Measurements from ENCODE around the gene COA1.
"Not testable (repeated sequence)": the region's sequence is repeated elsewhere in the genome, so short reads cannot be mapped to it uniquely, and the experiment has no call there.

GRCh38 chr7:43708055-43708454 is 21.3 kb downstream of the COA1 start:
- TF ChIP-seq POLR2A (IDR thresholded peaks at IDR 0.05), result not testable (repeated sequence)
- TF ChIP-seq, protein P1, sequence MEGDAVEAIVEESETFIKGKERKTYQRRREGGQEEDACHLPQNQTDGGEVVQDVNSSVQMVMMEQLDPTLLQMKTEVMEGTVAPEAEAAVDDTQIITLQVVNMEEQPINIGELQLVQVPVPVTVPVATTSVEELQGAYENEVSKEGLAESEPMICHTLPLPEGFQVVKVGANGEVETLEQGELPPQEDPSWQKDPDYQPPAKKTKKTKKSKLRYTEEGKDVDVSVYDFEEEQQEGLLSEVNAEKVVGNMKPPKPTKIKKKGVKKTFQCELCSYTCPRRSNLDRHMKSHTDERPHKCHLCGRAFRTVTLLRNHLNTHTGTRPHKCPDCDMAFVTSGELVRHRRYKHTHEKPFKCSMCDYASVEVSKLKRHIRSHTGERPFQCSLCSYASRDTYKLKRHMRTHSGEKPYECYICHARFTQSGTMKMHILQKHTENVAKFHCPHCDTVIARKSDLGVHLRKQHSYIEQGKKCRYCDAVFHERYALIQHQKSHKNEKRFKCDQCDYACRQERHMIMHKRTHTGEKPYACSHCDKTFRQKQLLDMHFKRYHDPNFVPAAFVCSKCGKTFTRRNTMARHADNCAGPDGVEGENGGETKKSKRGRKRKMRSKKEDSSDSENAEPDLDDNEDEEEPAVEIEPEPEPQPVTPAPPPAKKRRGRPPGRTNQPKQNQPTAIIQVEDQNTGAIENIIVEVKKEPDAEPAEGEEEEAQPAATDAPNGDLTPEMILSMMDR (IDR thresholded peaks at IDR 0.05), result not testable (repeated sequence)
